Activated T-helper 9 cell treated with anti-CD3 and anti-CD28 coated beads, Interleukin-2, amount 50 U/mL, for 16 hours (primary cell): ENCODE measurements around the gene TACR1.
"Not testable (repeated sequence)": the region's sequence is repeated elsewhere in the genome, so short reads cannot be mapped to it uniquely, and the experiment has no call there.

ENCODE experiments used
- DNase-seq: peaks from one replicate; pipeline ENCODE4 v3.0.0-alpha.2; 2020; ENCODE audit warnings: low read depth

Gene TACR1

DNA sequence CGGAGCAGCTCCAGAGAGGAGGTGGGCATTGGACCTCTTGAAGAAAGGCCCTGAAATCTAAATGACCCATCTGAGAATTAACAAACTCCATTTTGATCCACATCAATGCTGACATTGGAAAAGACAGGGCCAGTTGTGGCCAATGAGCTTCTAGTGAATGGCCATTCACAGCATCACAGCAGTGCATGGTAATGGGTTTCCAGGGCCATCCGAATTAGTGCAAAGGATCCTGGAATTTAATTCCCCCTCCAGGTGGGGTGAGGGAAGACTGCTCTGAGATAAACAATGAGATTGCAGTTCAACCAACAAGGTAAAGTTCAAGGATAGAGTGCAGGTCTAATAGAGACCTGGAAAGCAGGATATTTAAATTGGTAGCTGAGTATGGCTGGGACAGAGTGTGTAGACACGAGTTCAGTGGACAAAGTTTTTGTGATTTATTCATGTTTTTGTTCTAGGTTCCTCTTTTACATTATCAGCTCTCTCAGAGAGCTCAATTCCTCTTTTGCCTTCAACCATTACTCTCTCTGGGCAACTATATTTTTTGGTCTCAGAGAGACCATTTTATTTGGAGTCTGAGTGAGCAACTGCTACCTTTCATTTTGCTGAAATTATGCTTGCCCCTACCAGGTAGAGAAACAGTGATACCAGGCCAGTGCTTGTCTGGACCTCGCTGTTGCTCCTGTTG is 5.0 kb downstream of the TACR1 start:
- no peak for DNase-seq

DNA sequence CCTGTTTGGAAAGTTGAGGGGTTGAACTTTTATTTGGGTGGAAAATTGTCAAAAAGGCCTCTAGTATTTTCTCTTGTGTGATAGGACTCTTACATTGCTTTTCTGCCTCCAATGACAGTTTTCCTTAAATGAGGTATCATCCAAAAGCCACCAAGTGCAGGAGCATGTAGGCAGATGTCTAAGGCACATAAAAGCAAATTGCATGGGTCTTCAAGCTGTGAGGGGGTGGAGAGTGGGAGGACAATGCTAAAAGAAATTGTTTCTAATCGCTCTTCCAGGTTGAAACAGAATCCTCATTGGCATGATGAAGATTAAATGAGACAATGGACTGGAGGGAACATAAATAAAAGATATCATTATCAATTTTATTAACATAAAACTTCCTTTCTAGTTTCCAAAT is 6.8 kb downstream of the TACR1 start:
- no peak for DNase-seq

DNA sequence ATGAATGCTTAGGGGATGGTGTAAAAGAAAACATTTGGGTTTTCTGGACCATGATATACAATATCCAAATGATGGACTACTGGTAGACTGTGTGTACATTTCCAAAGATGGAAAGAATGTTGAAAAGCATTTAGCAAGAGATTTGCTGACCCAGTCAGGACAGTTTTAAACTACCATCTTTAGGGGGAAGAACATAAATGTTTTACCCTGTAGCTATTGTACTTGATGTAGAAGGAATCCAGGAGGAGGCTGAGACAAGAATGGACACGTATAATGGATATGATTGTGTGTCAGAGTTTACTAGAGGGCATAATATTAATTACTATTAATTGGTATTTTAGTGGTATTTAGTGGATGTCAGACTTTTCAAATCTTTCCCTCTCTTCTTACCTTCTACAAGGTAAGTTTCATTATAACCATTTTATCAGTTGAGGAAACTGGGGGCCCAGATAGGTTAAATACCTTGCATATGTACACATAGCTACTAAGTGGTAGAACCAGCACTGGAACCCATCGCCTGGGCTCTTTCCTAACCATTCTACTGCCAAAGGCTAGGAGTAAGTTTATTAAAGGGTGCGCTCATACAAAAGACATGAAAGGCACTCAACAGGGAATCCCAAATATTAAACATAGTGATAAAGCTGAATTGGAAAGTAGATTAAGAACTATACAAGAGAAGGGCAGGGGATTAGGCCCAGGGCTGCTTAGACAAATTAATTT is 8.9 kb downstream of the TACR1 start:
- DNase-seq = no peak

DNA sequence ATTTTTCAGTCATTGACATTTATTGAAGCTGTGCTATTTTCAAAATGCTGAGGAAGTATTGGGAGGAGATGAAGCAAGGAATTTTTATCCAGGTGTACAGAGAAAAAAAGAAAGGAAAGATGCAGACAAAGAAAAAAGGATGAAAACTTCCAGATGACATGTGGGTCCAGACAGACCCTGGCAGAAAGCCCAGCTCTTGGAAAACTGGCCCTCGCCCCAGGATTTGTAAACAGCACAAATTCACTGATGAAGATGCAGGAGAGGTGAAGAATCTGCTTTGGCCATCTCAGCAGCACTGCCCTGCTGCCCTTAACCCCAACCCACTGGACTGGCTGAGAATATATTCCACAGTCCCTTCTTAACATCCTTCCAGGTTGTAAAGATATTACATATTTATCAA is 12.5 kb downstream of the TACR1 start:
- DNase-seq = no peak

DNA sequence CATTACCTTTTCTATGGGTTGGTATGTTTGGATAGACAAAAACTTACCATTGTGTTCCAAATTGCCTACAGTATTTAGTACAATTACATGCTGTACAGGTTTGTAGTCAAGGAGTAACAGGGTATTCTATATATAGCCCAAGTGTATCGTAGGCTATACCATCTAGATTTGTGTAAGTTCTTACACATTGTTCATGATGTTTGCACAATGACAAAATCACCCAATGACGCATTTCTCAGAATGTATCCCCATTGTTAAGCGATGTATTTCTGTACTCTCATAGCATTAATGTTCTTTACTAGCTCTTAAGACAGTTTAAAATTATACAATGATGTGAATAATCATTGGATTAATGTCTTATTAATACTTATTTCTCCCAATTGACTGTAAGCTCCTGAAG is 16.7 kb downstream of the TACR1 start:
- DNase-seq = no peak

DNA sequence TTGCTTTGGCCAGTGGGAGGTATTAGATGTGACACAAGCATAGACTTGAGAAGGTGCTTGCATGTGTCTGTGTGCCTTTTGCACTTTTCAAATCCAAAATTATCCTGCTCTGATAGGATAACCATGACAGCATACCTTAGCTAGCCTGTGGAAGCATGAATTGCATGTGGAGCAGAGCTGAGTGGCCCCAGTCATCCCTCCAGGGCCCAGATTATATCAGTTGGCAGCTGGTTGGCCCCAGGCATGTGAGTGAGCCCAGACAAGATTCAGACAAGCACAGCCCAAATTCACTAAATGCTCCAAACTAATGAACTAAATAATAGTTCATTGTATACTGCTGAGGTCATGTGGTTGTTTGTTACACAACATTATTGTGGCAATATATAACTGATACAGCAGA is 18.8 kb downstream of the TACR1 start:
- no peak for DNase-seq

DNA sequence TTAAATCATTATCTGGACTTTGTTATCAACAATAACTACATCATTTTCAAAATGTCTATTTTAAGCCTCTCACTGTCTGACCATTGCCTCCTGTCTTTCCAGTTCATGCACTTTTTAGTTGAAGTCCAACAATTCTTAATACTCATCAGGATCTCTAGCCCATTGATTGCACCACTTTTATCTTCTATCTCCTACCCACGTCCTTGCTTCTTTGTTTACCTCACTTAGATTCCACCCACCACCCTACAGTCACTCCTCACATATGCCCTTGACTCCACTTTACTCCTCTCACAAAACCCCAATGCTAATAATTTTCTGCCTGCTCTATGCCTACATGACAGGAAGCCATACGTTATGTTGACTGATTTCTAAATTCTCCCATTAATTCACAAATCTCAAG is 21.9 kb downstream of the TACR1 start:
- no peak for DNase-seq

DNA sequence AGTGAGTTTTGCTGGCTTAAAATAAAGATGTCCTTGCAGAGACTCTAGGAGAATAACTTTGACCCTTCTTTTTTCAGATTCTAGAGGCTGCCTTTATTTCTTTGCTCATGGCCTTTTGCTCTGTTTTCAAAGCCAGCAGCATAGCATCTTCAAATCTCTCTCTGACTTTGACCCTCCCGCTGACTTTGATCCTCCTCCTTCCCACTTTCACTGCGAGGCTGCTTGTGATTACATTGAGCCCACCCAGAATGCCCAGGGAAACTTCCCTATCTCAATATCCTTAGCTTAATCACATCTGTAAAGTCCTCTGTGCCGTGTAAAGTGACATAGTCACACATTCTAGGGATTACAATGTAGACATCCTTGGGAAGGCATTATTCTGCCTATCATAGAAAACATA is 23.9 kb downstream of the TACR1 start:
- DNase-seq = no peak

DNA sequence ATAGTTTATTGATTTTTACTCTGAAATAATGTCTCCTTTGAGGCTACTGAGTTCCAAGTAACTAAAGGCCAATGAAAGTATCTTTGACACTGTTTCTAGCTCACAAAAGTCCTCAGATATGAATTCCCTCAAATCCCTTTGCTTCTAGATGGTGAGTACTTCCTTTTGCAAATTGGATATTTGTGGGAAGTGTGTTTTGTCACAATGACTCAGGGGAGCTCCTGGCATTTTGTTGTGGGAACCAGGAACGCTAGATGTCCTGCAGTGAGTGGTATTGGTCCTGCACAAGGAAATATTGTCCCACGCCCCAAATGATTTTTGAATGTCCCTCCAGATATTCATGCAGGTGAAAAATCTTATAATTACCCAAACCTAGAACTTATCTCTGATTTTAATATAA is 24.3 kb downstream of the TACR1 start:
- DNase-seq = no peak

DNA sequence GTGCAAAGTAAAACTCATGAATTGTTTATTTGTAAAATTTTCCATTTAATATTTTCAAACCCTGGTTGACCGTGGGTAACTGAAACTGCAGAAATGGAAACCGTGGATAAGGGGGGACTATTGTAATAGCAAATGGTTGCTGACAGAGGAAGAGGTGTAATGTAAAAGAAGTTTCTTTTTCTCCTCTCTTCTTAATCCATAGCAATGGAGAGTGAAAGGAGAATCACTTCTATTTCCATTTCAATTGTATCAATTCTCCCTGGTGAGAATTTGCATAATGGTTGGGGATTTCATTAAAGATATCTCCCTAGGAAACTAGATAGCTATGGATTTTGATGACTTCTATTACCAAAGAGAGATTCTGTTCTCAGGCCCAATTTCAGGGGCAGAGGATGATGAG is 24.8 kb downstream of the TACR1 start:
- no peak for DNase-seq

DNA sequence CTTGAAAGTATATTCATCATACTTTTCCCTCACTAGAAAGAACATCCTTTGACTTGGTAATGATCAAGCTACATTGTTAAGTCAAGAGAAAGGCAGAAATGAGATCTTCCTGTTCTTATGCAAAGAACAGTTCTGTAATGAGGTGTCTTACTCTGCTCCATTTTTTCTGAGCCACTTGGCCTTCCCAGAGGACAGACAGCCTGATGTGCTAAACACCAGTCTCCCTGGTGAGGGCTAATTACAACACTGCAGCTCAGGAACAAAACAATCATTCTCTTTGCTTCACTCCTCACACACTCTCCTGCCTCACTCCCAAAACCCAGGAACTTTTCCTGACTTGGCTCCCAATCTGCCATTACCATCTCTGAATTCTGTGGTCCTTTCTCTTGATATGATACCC is 25.6 kb downstream of the TACR1 start:
- DNase-seq = no peak

DNA sequence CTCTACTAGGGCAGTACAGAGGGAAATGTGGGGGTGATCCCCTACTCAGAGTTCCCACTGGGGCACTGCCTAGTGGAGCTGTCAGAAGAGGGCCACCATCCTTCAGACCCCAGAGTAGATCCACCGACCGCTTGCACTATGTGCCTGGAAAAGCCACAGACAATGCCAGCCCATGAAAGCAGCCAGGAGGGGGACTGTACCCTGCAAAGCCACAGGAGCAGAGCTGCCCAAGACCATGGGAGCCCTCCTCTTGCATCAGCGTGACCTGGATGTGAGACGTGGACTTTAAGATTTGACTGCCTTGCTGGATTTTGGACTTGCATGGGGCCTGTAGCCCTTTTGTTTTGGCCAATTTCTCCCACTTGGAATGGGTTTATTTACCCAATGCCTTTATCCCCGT is 27.9 kb downstream of the TACR1 start:
- DNase-seq = not testable (repeated sequence)

DNA sequence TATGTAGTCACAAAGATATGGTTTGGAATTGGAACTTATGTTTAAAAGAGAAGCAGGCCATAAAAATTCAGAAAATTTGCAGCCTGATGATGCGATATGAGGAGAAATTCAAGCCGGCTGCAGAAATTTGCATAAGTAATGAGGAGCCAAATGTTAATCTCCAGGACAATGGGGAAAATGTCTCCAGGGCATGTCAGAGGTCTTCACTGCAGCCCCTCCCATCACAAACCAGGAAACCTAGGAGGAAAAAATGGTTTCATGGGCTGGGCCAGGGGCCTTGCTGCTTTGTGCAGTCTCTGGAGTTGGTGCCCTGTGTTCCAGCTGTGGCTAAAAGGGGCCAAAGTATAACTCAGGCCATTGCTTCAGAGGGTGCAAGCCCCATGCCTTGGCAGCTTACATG is 28.4 kb downstream of the TACR1 start:
- DNase-seq = no peak

DNA sequence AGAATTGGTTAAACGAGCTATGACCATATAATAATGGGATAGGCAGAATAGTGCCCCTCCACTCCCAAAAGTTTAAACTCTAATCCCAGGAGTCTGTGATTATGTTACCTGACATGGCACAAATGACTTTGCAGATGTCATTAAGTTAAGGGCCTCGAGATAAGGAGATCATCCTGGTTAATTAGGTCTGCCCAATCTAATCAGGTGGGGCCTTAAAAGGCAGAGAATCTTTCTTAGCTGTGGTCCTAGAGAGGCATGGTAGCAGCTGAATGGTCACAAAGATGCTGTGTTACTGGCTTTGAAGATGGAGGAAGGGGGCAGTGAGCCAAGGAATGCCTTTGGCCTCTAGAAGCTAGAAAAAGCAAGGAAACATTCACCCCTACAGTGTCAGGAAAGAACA is 31.1 kb downstream of the TACR1 start:
- DNase-seq = no peak

DNA sequence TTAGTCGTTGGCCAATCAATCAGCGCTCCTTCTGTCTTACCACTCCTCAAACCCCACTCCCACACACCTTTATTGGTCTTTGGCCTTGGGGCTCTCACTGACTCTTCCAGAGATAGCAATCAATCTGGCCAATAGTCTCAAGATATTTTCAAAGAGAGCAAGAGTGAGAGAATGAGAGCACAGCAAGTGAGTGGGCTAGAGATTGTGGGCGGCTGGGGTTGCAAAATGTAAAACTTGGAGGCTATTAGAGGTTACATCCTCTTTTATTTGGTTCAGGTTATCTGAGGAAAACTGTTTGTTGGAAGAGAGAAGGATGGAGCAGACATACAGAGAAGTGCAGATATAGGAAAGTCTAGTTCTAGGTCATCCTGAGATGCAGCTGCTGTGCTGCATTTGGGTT is 32.8 kb downstream of the TACR1 start:
- no peak for DNase-seq

DNA sequence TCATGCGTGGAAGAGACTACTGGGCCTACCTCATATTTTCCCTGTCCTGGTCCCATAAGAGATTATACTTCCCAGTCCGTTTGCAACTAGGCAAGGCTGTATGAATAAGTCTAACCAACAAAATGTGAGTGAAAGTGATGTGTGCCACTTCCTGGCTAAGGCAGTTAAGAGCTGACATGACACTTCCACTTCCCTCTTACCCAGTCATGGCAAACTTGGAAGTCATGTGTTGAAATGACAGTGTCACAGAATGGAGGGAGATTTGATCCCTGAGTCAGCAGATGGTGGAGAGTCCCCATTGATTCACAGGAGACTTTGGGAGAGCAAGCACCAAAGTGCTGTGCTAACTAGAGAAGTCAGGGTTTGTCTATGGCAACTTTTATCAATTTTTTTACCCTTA is 36.4 kb downstream of the TACR1 start:
- no peak for DNase-seq

DNA sequence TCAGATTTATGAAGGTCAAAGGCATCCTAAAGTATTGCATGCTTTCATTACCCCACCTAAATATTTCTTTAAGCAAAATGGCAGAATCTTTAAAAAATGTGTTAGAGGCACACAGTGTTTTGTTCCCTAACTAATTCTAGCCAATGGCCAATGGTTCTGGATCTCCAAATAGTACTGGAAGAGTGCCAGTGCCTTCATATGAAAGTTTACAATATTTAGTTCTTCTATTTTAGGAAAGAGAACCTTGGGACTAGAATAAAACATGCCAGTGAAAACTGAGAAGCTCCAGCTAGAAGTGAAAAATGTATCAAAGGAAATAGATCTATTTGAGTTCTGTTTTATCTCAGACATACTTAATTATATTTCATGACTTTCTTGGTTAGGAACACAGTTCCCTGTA is 37.1 kb downstream of the TACR1 start:
- no peak for DNase-seq

DNA sequence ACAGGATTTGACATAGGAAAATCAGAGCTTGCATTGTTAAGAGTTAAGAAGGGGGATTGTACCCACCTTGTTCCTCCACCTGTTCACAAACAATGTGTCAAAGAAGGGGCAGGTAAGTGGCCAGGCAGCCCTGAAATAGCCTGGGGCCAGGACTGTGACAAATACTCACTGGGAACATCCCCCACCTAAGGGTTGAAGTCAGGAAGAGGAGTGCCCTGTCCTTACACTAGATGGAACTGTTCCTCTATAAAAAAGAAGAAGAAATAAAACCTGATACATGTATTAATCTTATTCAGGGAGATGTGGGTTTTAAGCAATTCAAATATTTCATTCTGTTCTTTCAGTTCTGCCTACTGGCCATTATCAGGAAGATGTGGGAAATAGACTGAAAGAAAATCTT is 41.9 kb downstream of the TACR1 start:
- no peak for DNase-seq

DNA sequence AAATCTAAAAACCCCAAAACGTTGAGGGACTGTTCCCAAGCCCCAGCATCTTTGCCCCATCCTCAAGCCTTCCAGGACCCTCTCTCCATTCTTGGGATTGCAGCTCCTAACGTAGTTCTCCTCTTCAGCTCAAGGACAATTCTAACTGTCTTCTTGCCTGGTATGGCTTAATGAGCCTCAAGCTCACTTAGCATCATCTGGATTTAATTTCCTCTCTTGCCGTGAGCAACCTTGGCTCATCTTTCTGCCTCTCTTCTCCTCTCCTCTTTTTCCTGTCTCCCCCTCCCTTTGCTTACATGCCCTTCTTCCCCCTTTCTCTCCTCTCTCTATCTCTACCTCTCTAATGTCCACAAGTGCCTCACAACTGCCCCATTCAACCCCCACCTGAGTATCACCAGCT is 44.2 kb downstream of the TACR1 start:
- DNase-seq = no peak

DNA sequence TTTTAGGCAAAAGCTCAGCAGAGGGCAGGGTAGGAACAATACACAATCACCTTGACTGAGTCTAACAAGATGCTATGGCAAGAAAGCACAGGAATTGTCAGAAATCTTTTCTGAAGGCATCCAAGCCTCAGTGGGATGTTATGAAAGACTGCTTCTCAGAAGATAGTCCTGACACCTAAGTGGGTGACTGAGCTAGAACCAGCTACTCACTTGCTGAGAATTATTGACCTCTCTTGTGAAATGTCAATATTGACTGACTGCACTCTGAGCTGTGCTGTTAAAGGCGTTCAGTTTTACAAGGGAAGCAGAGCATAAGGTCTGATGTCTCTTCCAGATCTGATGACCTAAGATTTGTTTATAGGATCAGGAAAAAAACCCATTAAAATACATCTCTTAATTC is 46.1 kb downstream of the TACR1 start:
- DNase-seq = no peak

DNA sequence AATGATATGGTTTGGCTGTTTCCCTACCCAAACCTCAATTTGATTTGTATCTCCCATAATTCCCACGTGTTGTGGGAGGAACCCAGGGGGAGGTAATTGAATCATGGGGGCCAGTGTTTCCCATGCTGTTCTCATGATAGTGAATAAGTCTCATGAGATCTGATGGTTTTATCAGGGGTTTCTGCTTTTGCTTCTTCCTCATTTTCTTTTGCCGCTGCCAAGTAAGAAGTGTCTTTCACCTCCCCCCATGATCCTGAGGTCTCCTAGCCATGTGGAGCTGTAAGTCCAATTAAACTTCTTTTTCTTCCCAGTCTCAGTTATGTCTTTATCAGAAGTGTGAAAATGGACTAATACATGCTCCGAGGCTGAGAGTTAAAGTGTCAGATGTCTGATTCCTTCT is 47.1 kb downstream of the TACR1 start:
- not testable (repeated sequence) for DNase-seq

DNA sequence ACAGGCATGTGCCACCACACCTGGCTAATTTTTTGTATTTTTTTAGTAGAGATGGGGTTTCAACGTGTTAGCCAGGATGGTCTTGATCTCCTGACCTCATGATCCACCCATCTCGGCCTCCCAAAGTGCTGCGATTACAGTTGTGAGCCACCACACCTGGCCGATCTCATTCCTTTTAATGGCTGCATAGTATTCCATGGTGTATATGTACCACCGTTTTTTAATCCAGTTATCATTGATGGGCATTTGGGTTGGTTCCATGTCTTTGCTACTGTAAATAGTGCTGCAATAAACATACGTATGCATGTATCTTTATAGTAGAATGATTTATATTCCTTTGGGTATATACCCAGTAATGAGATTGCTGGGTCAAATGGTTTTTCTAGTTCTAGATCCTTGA is 51.4 kb downstream of the TACR1 start:
- DNase-seq = not testable (repeated sequence)

DNA sequence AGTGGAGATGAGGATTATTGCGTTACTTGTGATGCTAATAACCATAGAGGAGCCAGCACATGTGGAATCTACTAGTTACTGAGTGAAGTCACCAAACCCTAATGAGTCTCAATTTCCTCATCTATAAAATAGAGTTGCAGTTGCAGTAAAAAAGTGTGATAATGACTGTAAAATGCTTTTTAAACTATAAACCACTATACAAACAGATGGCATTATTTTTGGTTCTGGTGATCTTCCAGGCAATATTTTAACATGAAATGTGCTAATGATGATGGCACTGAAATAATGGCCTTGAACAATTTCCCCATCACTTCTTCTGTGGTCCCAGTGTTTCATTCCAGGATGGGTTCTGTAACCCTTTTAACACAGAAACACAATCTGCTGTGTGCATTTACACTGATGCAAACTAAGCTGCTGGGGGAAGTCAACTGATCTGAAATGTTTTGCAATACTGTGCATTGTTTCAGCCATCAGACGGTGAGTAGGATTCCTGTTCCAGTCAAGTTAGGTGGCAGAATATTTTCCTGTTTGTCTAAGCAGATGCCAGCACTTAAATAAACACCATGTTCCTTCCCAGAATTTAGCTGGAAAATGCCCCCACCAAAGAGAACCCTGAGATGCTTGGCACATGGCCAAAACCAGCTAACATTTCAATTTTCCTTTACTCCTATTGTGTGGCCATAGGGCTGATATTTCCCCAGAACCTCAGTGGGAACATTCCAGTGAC is 52.6 kb downstream of the TACR1 start:
- no peak for DNase-seq
